ENCODE results near the gene GNAL.

DNA sequence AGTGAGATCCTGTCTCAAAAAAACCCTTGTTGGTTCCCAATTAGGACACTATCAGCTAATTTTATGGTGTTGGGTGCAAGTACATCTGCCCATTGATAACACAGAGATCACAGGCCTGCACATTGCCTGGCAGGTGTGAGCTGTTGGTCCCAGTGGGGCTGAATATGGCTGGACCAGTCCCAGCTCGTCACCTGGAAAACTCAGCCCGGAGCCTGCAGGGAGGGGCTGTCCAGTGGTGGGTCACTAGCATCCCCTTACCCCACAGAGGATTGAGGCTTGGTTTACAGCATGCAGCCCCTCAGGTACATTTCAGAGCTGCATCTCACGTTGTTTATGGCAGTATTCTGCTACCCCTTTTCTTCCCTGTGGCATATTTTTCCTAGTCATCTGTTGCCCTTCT is 121.3 kb downstream of the GNAL start:
- TF ChIP-seq, protein P1, sequence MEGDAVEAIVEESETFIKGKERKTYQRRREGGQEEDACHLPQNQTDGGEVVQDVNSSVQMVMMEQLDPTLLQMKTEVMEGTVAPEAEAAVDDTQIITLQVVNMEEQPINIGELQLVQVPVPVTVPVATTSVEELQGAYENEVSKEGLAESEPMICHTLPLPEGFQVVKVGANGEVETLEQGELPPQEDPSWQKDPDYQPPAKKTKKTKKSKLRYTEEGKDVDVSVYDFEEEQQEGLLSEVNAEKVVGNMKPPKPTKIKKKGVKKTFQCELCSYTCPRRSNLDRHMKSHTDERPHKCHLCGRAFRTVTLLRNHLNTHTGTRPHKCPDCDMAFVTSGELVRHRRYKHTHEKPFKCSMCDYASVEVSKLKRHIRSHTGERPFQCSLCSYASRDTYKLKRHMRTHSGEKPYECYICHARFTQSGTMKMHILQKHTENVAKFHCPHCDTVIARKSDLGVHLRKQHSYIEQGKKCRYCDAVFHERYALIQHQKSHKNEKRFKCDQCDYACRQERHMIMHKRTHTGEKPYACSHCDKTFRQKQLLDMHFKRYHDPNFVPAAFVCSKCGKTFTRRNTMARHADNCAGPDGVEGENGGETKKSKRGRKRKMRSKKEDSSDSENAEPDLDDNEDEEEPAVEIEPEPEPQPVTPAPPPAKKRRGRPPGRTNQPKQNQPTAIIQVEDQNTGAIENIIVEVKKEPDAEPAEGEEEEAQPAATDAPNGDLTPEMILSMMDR (IDR thresholded peaks at IDR 0.05), result no peak
- TF ChIP-seq POLR2A (IDR thresholded peaks at IDR 0.05), result no peak
- no peak for TF ChIP-seq POLR2AphosphoS5 (IDR thresholded peaks at IDR 0.05)
